Vagina (tissue), 2 donors: ENCODE measurements around the gene ZNF784. TPM values are rescaled to one million over a fixed set of nuclear protein-coding genes. Genes with fewer than 3 reads are reported as not detected.
"Not testable (repeated sequence)": the region's sequence is repeated elsewhere in the genome, so short reads cannot be mapped to it uniquely, and the experiment has no call there.

Experiments used
- DNase-seq, 2 donors: peaks; one replicate each; pipeline ENCODE4 v3.0.0-alpha.2; 2017; ENCODE audit errors: extremely low spot score in 2 of 2
- H3K27ac ChIP-seq: fragments of 200-600 bp; sonication (generic); one replicate; pipeline ENCODE4 v1.5.1; 2019
- H3K27me3 ChIP-seq: fragments of 200-600 bp; sonication (generic); one replicate; pipeline ENCODE4 v1.5.1; 2019
- H3K36me3 ChIP-seq, 2 donors: fragments of 200-600 bp; sonication (generic); one replicate each; pipeline ENCODE4 v1.5.1; 2017 to 2019
- H3K4me1 ChIP-seq: fragments of 200-600 bp; sonication (generic); one replicate; pipeline ENCODE4 v1.5.1; 2019
- H3K4me3 ChIP-seq, 2 donors: fragments of 200-600 bp; sonication (generic); 1 replicate in 1 of 2; 2 replicates in 1 of 2; pipeline ENCODE4 v1.5.1; 2016 to 2019
- H3K9me3 ChIP-seq: fragments of 200-600 bp; sonication (generic); one replicate; pipeline ENCODE4 v1.5.1; 2019
- POLR2A ChIP-seq, 2 donors: fragments of 450-650 bp; IDR thresholded peaks; one replicate each; pipeline ENCODE4 v1.6.1; 2017; ENCODE audit warnings: antibody characterized with exemption in 2 of 2, mild to moderate bottlenecking in 2 of 2, moderate library complexity in 2 of 2
- POLR2AphosphoS5 ChIP-seq, 2 donors: sonication (generic); formaldehyde crosslinking; IDR thresholded peaks; one replicate each; pipeline ENCODE4 v1.9.0; 2017; ENCODE audit warnings: antibody characterized with exemption in 2 of 2, mild to moderate bottlenecking in 2 of 2, low read depth in 1 of 2; ENCODE audit not compliant: insufficient read depth in 1 of 2
- intact Hi-C: fragments of 100-400 bp; cut with DNase I; formaldehyde crosslinking; loops from one replicate; pipeline ENCODE4 v1.15.1; 2023
- total RNA-seq: library from RNA; depleted of rRNA; stranded (reverse); fragments of >200 nt; gene quantifications from one replicate; pipeline ENCODE4 v1.2.3, GENCODE V29; 2016
- TF ChIP-seq, protein P1 (sequence below), 3 experiments: fragments of 450-650 bp in 2 of 3; fragments of 200-600 bp in 1 of 3; sonication (generic) in 1 of 3; IDR thresholded peaks; one replicate each; pipeline ENCODE4 v1.5.1; 2017 to 2019; ENCODE audit warnings: antibody characterized with exemption in 3 of 3, mild to moderate bottlenecking in 2 of 3, moderate library complexity in 2 of 3

Gene ZNF784
- total RNA-seq, 1 donor from 2014 or later, result 5.2 TPM

DNA sequence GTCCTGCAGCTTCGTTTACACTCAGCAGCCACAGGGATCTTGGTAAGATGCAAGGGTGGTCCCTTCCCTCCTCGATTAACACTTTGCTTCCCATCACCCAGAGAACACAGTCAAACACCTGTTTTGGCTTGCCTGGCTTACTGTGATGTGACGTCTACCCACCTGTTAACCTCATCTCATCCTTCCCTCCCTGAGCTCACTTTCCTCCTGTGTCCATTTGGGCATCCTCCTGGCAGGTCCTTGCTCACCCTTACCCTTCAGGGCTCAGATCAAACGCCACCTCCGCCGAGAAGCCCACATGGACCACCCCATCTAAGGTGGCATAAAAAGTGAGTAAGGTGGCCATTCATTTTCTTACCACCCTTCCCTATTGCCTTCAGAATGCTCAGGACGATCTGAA lies 34.3 kb downstream of the ZNF784 start:
- DNase-seq, result no peak
- no peak overlapping the region for H3K27ac ChIP-seq
- intact Hi-C loops, result no loop called here
- TF ChIP-seq POLR2A (IDR thresholded peaks at IDR 0.05) (no peak), POLR2AphosphoS5 (IDR thresholded peaks at IDR 0.05; ENCODE audit: insufficient read depth in 1 of 2, low read depth in 1 of 2) (no peak)
- TF ChIP-seq, protein P1, sequence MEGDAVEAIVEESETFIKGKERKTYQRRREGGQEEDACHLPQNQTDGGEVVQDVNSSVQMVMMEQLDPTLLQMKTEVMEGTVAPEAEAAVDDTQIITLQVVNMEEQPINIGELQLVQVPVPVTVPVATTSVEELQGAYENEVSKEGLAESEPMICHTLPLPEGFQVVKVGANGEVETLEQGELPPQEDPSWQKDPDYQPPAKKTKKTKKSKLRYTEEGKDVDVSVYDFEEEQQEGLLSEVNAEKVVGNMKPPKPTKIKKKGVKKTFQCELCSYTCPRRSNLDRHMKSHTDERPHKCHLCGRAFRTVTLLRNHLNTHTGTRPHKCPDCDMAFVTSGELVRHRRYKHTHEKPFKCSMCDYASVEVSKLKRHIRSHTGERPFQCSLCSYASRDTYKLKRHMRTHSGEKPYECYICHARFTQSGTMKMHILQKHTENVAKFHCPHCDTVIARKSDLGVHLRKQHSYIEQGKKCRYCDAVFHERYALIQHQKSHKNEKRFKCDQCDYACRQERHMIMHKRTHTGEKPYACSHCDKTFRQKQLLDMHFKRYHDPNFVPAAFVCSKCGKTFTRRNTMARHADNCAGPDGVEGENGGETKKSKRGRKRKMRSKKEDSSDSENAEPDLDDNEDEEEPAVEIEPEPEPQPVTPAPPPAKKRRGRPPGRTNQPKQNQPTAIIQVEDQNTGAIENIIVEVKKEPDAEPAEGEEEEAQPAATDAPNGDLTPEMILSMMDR (IDR thresholded peaks at IDR 0.05), result no peak
- no peaks in the 10 kb centered on the region for H3K9me3 ChIP-seq
- H3K4me3 ChIP-seq, result no peak overlapping the region
- peaks cover 26% of the 10 kb centered on the region for H3K4me1 ChIP-seq
- peaks cover 0 to 8% of the 10 kb centered on the region in 2 donors for H3K36me3 ChIP-seq
- H3K27me3 ChIP-seq, result no peaks in the 10 kb centered on the region

DNA sequence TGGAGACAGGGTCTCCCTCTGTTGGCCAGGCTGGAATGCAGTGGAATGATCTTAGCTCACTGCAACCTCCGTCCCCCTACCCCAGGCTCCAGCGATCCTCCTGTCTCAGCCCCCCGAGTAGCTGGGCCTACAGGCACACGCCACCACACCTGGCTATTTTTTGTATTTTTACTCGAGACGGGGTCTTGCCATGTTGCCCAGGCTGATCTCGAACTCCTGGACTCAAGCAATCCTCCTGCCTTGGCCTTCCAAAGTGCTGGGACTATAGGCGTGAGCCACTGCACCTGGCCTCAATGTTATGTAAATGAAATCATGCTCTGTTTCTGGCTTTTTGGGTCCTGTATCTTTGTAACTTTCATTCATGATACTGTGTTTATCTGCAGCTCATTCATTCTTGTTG lies 35.6 kb downstream of the ZNF784 start:
- Histone ChIP-seq H3K27me3 (no peaks in the 10 kb centered on the region), H3K9me3 (no peaks in the 10 kb centered on the region), H3K36me3 (peaks cover 0 to 5% of the 10 kb centered on the region in 2 donors), H3K4me1 (peaks cover 26% of the 10 kb centered on the region), H3K4me3 (no peak overlapping the region), H3K27ac (no peak overlapping the region)
- intact Hi-C loops, result no loop called here
- TF ChIP-seq POLR2A (IDR thresholded peaks at IDR 0.05) (no peak), POLR2AphosphoS5 (IDR thresholded peaks at IDR 0.05; ENCODE audit: insufficient read depth in 1 of 2, low read depth in 1 of 2) (no peak)
- TF ChIP-seq, protein P1 (IDR thresholded peaks at IDR 0.05), result no peak
- DNase-seq, result no peak

DNA sequence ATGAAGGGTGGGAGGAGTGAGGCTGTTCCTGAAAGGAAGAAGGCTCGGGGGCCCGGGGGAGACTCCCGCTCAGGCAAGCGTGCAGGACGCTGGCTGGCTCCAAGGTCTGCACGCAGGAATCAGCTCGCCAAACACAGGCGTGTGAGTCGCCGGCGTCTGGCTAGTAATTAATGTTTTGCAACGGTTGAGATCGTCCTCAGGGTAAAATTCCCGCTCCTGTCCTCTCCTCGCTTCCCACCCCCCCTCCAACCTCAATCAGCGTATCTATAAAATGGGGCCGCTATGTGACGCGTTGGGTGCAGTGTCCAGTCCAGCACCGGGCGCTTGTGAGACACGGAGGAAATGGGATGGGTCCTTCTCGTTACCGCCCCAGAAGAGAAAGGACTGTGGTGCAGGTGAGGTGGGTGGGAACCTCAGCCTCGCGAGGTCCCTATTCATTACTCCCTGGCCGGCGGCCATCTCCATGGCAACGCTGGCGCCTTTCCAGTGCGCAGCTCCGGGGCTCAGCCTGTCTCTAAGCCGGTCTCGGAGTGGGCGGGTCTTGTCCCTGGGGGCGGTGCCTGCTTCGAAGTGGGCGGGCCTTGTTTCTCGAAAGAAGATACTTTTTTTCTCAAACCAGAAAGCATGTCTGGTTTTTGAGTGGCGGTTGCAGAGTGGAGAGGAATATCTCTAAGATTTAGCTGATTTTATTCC lies 37.2 kb downstream of the ZNF784 start:
- H3K27ac ChIP-seq, result no peak overlapping the region
- peaks cover 0 to 2% of the 10 kb centered on the region in 2 donors for H3K36me3 ChIP-seq
- intact Hi-C loops, result no loop called here
- no peak for DNase-seq
- TF ChIP-seq, protein P1 (IDR thresholded peaks at IDR 0.05), result no peak
- TF ChIP-seq POLR2A (IDR thresholded peaks at IDR 0.05), result no peak
- TF ChIP-seq POLR2AphosphoS5 (IDR thresholded peaks at IDR 0.05; ENCODE audit: insufficient read depth in 1 of 2, low read depth in 1 of 2), result no peak
- no peaks in the 10 kb centered on the region for H3K27me3 ChIP-seq
- H3K9me3 ChIP-seq, result no peaks in the 10 kb centered on the region
- peaks cover 26% of the 10 kb centered on the region for H3K4me1 ChIP-seq
- H3K4me3 ChIP-seq, result peak overlapping the region; percentile 28 to 32

DNA sequence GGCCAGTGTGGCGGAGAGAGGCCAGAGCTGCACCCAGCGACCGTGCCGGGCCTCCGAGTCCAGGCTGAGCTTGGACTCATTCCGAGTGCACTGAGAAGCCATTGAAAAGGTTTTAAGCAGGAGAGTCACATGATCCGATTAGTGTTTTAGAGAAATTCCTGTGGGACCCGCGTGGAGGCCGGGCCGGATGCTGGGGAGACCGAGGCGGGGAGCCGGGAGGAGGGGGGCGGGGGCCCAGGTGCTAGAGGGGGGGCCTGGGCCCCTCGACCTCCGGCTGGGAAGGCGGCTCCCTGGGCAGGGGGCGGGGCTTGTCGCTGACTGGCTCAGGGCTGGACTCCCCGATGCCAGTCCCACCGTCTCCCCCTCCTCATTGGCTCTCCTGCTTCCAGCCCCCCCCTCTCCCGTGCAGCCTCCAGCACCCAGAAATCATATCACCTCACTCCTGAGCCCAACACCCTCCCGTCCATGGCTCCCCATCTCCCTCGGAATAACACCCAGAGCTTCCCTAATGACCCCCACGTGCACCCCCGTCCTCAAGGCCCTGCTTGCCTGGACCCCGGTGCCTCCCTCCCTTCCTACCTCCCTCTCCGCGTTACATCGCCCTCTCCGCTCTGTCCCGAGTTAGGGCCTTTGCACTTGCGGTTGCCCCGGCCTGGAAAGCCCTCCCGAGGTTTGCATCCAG lies 38.6 kb downstream of the ZNF784 start:
- no peaks in the 10 kb centered on the region for H3K36me3 ChIP-seq
- no peak for DNase-seq
- no peaks in the 10 kb centered on the region for H3K9me3 ChIP-seq
- TF ChIP-seq POLR2A (IDR thresholded peaks at IDR 0.05) (no peak), POLR2AphosphoS5 (IDR thresholded peaks at IDR 0.05; ENCODE audit: insufficient read depth in 1 of 2, low read depth in 1 of 2) (no peak)
- TF ChIP-seq, protein P1 (IDR thresholded peaks at IDR 0.05), result no peak
- H3K27me3 ChIP-seq, result no peaks in the 10 kb centered on the region
- H3K4me1 ChIP-seq, result peaks cover 38% of the 10 kb centered on the region
- intact Hi-C loops, result no loop called here
- peak overlapping the region; percentile 12 for H3K27ac ChIP-seq
- H3K4me3 ChIP-seq, result peak overlapping the region; percentile 30 to 32

DNA sequence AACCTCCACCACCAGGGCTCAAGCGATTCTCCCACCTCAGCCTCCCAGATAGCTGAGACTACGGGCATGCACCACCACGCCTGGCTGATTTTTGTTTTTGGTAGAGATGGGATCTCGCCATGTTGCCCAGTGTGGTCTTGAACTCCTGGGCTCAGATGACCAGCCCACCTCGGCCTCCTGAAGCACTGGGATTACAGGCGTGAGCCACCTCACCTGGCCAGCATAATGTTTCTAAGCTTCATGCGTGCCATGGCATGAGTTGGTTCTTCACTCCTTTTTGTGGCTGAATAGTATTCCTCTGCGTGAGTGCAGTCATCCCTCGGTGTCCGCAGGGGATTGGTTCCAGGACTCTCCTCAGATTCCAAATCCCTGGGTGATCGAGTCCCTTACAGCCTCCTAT lies 39.5 kb downstream of the ZNF784 start:
- no peak for DNase-seq
- intact Hi-C loops, result no loop called here
- Histone ChIP-seq H3K9me3 (no peaks in the 10 kb centered on the region), H3K4me3 (no peak overlapping the region), H3K4me1 (peaks cover 47% of the 10 kb centered on the region), H3K27me3 (no peaks in the 10 kb centered on the region), H3K36me3 (no peaks in the 10 kb centered on the region), H3K27ac (no peak overlapping the region)
- TF ChIP-seq, protein P1 (IDR thresholded peaks at IDR 0.05), result no peak
- no peak for TF ChIP-seq POLR2AphosphoS5 (IDR thresholded peaks at IDR 0.05; ENCODE audit: insufficient read depth in 1 of 2, low read depth in 1 of 2)
- no peak for TF ChIP-seq POLR2A (IDR thresholded peaks at IDR 0.05)

DNA sequence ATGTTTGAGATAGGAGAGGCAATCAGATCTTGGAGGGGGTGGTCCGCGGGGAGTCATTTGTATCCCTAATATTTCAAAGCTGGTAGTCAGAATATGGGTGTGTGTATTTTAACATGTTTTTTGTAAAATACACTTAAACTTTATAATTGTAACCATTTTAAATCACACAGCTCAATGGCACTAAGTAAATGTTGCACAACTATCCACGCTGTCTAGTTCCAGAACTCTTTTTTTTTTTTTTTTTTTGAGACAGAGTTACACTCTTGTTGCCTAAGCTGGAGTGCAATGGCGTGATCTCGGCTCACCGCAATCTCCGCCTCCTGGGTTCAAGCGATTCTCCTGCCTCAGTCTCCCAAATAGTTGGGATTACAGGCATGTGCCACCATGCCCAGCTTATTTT lies 40.5 kb downstream of the ZNF784 start:
- intact Hi-C loops, DNase-seq, H3K9me3 ChIP-seq, H3K36me3 ChIP-seq, H3K27ac ChIP-seq, H3K4me3 ChIP-seq, H3K27me3 ChIP-seq: not testable (repeated sequence)
- peaks cover 49% of the 10 kb centered on the region for H3K4me1 ChIP-seq

DNA sequence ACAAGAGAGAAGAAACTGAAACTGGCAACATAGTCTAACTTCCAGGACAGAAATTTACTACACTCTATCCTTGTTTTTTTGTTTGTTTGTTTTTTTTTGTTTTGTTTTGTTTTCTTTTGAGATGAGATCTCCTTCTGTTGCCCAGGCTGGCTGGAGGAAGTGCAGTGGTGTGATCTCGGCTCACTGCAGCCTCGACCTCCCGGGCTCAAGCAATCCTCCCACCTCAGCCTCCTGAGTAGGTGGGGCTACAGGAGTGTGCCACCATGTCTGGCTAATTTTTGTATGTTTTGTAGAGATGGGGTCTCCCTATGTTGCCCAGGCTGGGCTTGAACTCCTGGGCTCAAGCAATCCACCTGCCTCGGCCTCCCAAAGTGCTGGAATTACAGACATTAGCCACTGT lies 42.1 kb downstream of the ZNF784 start:
- H3K27ac ChIP-seq, intact Hi-C loops, DNase-seq, H3K9me3 ChIP-seq, H3K36me3 ChIP-seq, H3K27me3 ChIP-seq, H3K4me3 ChIP-seq: not testable (repeated sequence)
- peaks cover 43% of the 10 kb centered on the region for H3K4me1 ChIP-seq
